NCI-H2171 (cell line): ENCODE results near the gene DCDC2C.

ENCODE experiments used
- DNase-seq: peaks from one replicate; lab custom pipeline; 2025; lab: John Stamatoyannopoulos, UW

The DCDC2C gene

GRCh38 chr2:3672861-3673678 is 30.3 kb upstream of the DCDC2C start:
- DNase-seq: peak; percentile 60

- DNase-seq: no peak
Observed at GRCh38 chr2:3674066-3674845, 29.1 kb upstream of the DCDC2C start.

DNA sequence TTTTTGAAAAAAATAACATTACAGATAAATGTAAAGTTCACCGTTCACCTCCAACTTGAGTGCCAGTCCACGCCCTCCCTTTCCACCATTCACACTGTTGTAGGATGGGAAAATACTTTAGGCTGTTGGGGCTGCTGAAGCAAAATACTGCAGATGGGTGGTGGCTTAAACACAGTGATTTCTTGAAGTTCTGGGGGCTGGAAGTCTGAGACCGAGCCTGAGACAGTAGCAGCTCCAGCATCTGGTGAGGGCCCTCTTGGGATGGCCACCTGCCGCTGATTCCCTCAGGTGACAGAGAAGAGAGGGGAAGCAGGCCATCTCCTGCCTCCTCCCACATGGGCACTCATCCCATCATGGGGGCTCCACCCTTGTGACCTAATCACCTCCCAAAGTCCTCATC is 27.7 kb upstream of the DCDC2C start:
- no peak for DNase-seq

- DNase-seq: no peak
Observed at GRCh38 chr2:3677436-3677835, 25.9 kb upstream of the DCDC2C start.

DNA sequence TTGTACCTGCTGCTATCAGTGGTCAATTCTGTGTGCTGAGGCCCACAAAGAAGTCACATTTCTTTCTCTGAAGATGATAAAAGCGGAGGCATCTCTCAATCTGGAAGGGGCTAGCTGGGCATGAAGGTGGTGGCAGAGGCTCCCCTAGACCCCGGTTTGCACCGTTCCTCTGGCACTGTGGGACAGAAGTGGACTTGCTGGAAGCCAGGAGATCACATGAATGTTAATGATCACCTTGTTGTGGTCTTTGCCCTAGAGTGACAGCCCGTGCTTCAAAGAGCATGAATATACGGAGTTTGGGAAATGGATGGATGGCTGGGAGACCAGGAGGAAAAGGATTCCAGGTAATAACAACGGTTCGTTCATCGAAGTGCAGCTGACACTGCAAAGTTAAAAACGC is 25.2 kb upstream of the DCDC2C start:
- no peak for DNase-seq

- DNase-seq: no peak
Observed at GRCh38 chr2:3679180-3679579, 24.2 kb upstream of the DCDC2C start.

DNA sequence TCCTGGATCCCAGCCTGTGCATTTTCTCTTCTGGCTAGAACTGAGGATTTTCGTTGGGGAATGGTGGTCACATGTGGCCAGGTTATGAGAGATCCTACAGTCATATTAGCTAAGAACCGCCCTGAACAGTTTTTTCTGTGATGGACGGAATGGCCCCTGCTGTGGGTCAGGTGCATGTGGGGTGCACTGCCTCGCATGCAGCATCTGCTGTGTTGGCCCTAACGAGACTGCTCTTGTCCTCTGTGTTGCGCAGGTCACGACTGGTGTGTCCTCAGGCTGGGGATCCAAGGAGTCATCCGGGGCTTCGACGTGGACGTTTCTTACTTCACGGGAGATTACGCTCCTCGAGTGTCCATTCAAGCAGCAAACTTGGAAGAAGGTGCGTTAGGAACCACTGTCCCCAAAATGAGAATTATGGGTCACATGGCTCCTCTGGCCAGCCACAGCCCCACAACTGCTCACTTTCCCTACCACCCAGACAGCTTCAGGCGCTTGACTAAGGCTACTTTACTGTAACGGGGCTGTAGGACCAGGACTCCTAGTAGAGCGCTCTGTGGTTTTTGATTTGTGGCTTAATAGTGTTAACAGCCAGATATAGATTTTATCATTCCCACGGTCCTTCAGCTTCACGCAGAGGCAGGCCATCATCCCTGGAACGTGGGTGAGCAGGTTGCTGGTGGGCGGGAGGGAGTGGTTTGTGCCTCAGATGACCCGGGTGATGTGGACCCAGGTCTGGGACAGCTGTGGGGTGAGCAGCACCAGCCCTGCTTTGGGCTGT is 23.6 kb upstream of the DCDC2C start:
- no peak for DNase-seq

GRCh38 chr2:3680548-3681345 is 22.6 kb upstream of the DCDC2C start:
- DNase-seq: no peak

DNA sequence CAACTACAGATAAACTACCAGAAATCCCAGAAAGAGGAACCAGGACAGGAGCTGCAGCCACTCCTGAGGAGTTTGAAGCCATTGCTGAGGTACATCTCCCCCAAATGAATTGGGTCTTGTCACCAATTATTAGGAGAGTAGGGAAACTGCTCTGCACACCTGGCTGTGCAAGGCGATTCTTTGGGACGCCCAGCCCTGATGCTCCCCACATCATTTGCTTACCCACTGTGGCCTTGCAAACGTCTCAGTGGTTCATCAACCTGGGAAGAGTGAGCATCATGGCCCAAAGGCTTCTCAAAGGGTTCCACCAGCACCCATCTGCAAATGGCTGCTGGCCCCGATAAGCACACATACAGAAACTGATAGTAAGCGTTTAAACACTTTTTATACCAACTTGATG is 21.8 kb upstream of the DCDC2C start:
- no peak for DNase-seq

DNA sequence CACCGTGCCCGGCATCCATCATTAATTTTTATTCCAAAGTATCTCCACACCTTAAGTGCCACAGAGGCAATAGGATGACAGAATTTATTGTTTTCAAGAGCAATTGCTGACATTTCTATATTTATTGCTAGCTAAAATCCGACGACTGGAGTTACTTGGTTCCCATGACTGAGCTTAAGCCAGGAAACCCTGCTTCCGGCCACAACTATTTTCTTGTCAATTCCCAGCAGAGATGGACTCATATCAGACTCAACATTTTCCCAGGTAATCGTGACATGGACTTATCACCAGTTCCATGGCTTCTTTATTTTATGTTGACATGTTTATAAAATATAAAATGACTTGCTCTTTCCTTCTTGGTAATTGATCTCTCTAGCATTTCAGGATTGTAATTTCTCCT is 20.6 kb upstream of the DCDC2C start:
- DNase-seq: no peak

DNA sequence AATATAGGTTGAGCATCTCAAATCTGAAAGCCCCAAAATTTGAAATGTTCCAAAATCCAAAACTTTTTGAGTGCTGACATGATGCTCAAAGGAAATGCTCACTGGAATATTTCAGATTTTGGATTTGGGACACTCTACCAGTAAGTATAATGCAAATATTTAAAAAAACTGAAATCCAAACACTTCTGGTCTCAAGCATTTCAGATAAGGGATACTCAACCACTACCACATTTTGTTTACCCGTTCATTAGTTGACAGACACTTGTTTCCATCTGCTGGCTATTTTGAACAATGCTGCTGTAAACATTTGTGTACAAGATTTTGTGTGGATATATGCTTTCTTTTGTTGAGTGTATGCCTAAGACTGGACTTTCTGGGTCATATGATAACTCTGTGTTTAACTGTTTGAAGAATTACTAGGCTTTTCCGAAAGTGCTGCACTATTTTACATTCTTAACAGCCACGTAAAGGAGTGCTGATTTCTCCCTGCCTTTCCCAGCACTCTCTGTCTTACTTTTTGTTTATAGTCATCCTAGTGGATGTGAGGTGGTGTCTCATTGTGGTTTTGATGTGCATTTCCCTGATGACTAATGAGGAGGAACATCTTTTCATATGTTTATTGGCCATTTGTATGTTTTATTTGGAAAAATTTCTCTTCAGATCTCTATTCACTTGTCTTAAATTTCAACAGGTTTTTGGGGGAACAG is 19.5 kb upstream of the DCDC2C start:
- no peak for DNase-seq

- DNase-seq: no peak
Observed at GRCh38 chr2:3689998-3690748, 13.2 kb upstream of the DCDC2C start.

- peak; percentile 34 for DNase-seq
Observed at GRCh38 chr2:3692375-3692774, 11.0 kb upstream of the DCDC2C start.

DNA sequence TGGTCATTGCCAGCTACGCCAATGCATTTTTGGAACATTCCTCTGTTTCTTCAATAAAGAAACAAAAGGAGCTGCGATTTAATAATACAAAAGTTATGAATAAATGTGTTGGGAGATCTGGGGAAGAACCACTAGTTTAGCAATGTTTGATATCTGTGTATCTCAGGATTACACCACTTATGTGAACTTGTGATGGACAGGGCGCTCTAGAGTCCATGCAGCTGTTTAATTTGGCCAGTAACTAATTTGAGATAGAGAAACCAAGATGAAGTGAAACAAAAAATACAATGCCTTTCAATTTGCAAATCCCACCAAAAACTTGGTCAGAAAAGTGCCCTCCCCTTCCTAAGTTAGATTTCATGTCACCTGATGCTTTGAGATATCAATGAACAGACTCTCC is 6.8 kb upstream of the DCDC2C start:
- DNase-seq: no peak

DNA sequence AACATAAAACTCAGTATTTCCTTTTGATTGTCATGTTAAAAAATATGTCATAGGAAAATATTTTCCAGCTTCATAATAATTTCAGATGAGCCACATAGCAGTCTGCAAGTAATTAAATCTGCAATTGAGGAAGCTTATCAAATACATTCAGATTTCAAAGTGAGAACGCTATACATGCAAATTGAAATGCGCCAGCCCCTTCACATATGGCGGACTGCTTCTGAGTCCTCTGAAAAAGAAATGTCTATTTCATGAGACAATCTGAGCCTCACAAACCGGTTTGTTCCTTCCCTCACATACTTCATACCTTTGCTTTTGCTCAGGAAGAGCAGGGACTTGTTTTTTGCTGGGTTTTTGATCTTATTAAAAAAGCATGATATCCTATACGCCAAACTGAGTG is 2.3 kb upstream of the DCDC2C start:
- no peak for DNase-seq

GRCh38 chr2:3703757-3704355 is 481 bp downstream of the DCDC2C start:
- peak; percentile 25 for DNase-seq

DNA sequence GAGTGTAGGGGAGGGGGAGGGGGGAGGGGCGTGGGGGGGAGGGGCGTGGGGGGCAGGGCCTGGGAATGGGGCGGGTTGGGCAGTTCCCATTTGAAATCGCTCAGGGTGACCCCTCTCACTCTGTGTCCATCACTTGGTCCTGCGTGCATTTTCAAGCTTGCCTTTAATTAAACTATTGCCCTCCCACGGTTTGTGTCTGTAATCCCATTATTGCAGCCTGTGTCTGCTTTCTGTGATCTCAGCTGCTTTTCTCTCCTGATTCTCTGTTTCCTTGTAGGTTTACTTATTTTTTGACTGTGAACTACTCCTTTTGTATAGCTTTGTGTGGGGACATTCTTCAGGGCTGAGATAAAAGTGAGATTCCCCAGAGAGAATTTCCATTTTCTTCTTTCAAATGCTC is 1.3 kb downstream of the DCDC2C start:
- no peak for DNase-seq

DNA sequence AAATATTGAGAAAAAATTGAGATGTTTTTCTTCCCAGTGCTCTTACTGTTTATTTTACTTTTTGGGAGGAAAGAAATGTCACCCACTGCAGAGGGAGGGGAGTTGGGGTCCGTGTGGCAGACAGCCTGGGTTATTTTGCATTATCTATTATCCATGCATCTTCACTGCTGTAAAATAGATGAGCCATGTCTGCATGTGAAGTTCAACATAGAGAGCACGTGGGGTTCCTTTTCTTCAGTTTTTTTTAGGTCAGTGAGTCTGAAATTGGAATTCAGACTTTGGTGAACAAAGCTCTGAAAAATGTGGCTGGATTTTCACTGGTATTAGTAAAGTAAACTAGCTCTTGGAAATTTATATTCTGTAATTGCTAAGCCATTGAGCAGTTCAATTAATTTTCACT is 2.4 kb downstream of the DCDC2C start:
- no peak for DNase-seq

DNA sequence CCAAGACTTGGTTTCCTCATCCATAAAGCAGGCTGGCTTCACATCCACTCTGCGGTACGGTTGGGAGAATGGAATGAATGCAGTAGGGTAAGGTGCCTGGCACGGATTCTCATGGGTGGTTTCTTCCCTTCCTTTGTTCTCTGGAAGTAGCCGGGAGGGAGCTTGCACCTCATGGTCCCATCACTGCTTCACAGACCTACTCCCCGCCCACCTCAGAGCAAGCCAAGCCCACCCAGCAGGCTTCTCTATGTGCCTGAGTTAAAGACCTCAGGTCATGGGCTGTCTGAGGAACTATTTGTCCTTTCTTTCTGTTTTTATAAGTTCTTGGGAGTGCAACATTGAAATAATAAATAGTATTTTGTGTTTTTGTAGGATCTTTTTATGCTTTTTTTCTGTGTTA is 3.5 kb downstream of the DCDC2C start:
- no peak for DNase-seq

GRCh38 chr2:3708576-3708975 is 5.2 kb downstream of the DCDC2C start:
- DNase-seq: no peak
